Muscle of leg (tissue), 11 donors: ENCODE results near the gene PIWIL4. TPM values are rescaled to one million over a fixed set of nuclear protein-coding genes. Genes with fewer than 3 reads are reported as not detected.

Experiments
- DNase-seq: peaks from one replicate; pipeline ENCODE4 v3.0.0; 2013
- H3K27ac ChIP-seq: one replicate; pipeline ENCODE4 v1.5.1; 2013; ENCODE audit warnings: mild to moderate bottlenecking, low read length, control low read depth
- H3K27me3 ChIP-seq: one replicate; pipeline ENCODE4 v1.6.1; 2013; ENCODE audit warnings: low read length; ENCODE audit not compliant: control insufficient read depth, insufficient read depth
- H3K36me3 ChIP-seq: one replicate; pipeline ENCODE4 v1.6.1; 2013; ENCODE audit warnings: low read length; ENCODE audit not compliant: control insufficient read depth, insufficient read depth
- H3K4me1 ChIP-seq: one replicate; pipeline ENCODE4 v1.6.1; 2013; ENCODE audit warnings: low read length; ENCODE audit not compliant: control insufficient read depth, insufficient read depth
- H3K4me3 ChIP-seq: one replicate; pipeline ENCODE4 v1.5.1; 2013; ENCODE audit warnings: low read length, control low read depth
- H3K9me3 ChIP-seq: replicated peaks from 2 replicates; pipeline ENCODE4 v1.6.1; 2013; ENCODE audit warnings: low read depth, low read length; ENCODE audit not compliant: control insufficient read depth
- WGBS: methylation state at CpG from one replicate; pipeline ENCODE4 v1.1.5; 2013; ENCODE audit warnings: missing lambda C conversion rate; ENCODE audit not compliant: insufficient coverage; 5-methylcytosine and 5-hydroxymethylcytosine counted together
- polyA plus RNA-seq, 8 donors: library from polyadenylated mRNA; unstranded; fragments of 120-200 nt; gene quantifications; one replicate each; pipeline versions ENCODE4 v1.2.1 to v1.2.3, GENCODE V29; 2013; ENCODE audit warnings: inconsistent platforms in 1 of 8, low replicate concordance in 1 of 8; ENCODE audit not compliant: insufficient read length in 8 of 8, insufficient read depth in 1 of 8
- total RNA-seq: library from RNA; stranded (reverse); fragments of 120-200 nt; gene quantifications from one replicate; pipeline ENCODE4 v1.2.4, GENCODE V29; 2013

Gene PIWIL4
- total and polyA plus RNA-seq, 9 donors = 2.6 to 5.2 (median 3.6) TPM

GRCh38 chr11:94583866-94584500, 16.8 kb downstream of the PIWIL4 start:
- no peak overlapping the region for H3K4me3 ChIP-seq
- H3K27ac ChIP-seq = no peak overlapping the region
- 17% methylated on average over 1 of the region's 3 CpGs for WGBS
- peak; percentile 16 for DNase-seq
- H3K36me3 ChIP-seq = no peaks in the 10 kb centered on the region
- H3K9me3 ChIP-seq = no peaks in the 10 kb centered on the region
- H3K27me3 ChIP-seq = no peaks in the 10 kb centered on the region
- H3K4me1 ChIP-seq = no peaks in the 10 kb centered on the region

- Histone ChIP-seq H3K27ac (no peak overlapping the region), H3K36me3 (no peaks in the 10 kb centered on the region), H3K9me3 (no peaks in the 10 kb centered on the region), H3K4me1 (no peaks in the 10 kb centered on the region), H3K27me3 (no peaks in the 10 kb centered on the region), H3K4me3 (no peak overlapping the region)
- no peak for DNase-seq
- WGBS = no CpG with 5 or more reads among the region's 5 CpGs
Measured at GRCh38 chr11:94584978-94585377, 17.8 kb downstream of the PIWIL4 start.

GRCh38 chr11:94585399-94585798, 18.2 kb downstream of the PIWIL4 start:
- no peaks in the 10 kb centered on the region for H3K4me1 ChIP-seq
- no peak overlapping the region for H3K4me3 ChIP-seq
- DNase-seq = no peak
- H3K36me3 ChIP-seq = no peaks in the 10 kb centered on the region
- H3K9me3 ChIP-seq = no peaks in the 10 kb centered on the region
- no CpG with 5 or more reads among the region's 3 CpGs for WGBS
- no peaks in the 10 kb centered on the region for H3K27me3 ChIP-seq
- H3K27ac ChIP-seq = no peak overlapping the region

- H3K27ac ChIP-seq = no peak overlapping the region
- no peaks in the 10 kb centered on the region for H3K9me3 ChIP-seq
- no CpG with 5 or more reads among the region's 5 CpGs for WGBS
- DNase-seq = no peak
- no peaks in the 10 kb centered on the region for H3K27me3 ChIP-seq
- H3K36me3 ChIP-seq = peaks cover 2% of the 10 kb centered on the region
- no peaks in the 10 kb centered on the region for H3K4me1 ChIP-seq
- no peak overlapping the region for H3K4me3 ChIP-seq
Measured at GRCh38 chr11:94586546-94586945, 19.4 kb downstream of the PIWIL4 start.

GRCh38 chr11:94586978-94587377, 19.8 kb downstream of the PIWIL4 start:
- Histone ChIP-seq H3K9me3 (no peaks in the 10 kb centered on the region), H3K36me3 (peaks cover 2% of the 10 kb centered on the region), H3K27ac (no peak overlapping the region), H3K4me3 (no peak overlapping the region), H3K27me3 (no peaks in the 10 kb centered on the region), H3K4me1 (no peaks in the 10 kb centered on the region)
- no peak for DNase-seq
- no CpG with 5 or more reads among the region's 5 CpGs for WGBS

GRCh38 chr11:94588366-94588942, 21.3 kb downstream of the PIWIL4 start:
- peaks cover 2% of the 10 kb centered on the region for H3K36me3 ChIP-seq
- H3K4me3 ChIP-seq = no peak overlapping the region
- H3K9me3 ChIP-seq = no peaks in the 10 kb centered on the region
- WGBS = 57% methylated on average over 1 of the region's 2 CpGs
- no peak for DNase-seq
- no peaks in the 10 kb centered on the region for H3K27me3 ChIP-seq
- H3K27ac ChIP-seq = no peak overlapping the region
- no peaks in the 10 kb centered on the region for H3K4me1 ChIP-seq

- Histone ChIP-seq H3K4me1 (no peaks in the 10 kb centered on the region), H3K27ac (no peak overlapping the region), H3K4me3 (no peak overlapping the region), H3K27me3 (no peaks in the 10 kb centered on the region), H3K36me3 (peaks cover 2% of the 10 kb centered on the region), H3K9me3 (no peaks in the 10 kb centered on the region)
- no peak for DNase-seq
- WGBS = 63% methylated on average over 5 of the region's 6 CpGs
Measured at GRCh38 chr11:94590352-94591041, 23.3 kb downstream of the PIWIL4 start.

GRCh38 chr11:94593030-94593429, 25.9 kb downstream of the PIWIL4 start:
- Histone ChIP-seq H3K27me3 (no peaks in the 10 kb centered on the region), H3K36me3 (peaks cover 2% of the 10 kb centered on the region), H3K4me1 (no peaks in the 10 kb centered on the region), H3K27ac (no peak overlapping the region), H3K4me3 (no peak overlapping the region), H3K9me3 (no peaks in the 10 kb centered on the region)
- WGBS = 83% methylated on average over 1 of the region's 2 CpGs
- DNase-seq = peak; percentile 7

GRCh38 chr11:94595076-94595475, 27.9 kb downstream of the PIWIL4 start:
- Histone ChIP-seq H3K9me3 (no peaks in the 10 kb centered on the region), H3K36me3 (peaks cover 5% of the 10 kb centered on the region), H3K27me3 (no peaks in the 10 kb centered on the region), H3K4me3 (no peak overlapping the region), H3K27ac (no peak overlapping the region), H3K4me1 (no peaks in the 10 kb centered on the region)
- DNase-seq = no peak
- WGBS = 88% methylated on average over 3 of the region's 6 CpGs

GRCh38 chr11:94597896-94598295, 30.7 kb downstream of the PIWIL4 start:
- H3K27me3 ChIP-seq = no peaks in the 10 kb centered on the region
- no peaks in the 10 kb centered on the region for H3K9me3 ChIP-seq
- H3K36me3 ChIP-seq = peaks cover 3% of the 10 kb centered on the region
- H3K4me3 ChIP-seq = no peak overlapping the region
- peak; percentile 27 for DNase-seq
- H3K4me1 ChIP-seq = no peaks in the 10 kb centered on the region
- WGBS = no CpG with 5 or more reads among the region's 2 CpGs
- no peak overlapping the region for H3K27ac ChIP-seq
